Measurements from ENCODE around the gene KBTBD4.
"Not testable (repeated sequence)": the region's sequence is repeated elsewhere in the genome, so short reads cannot be mapped to it uniquely, and the experiment has no call there.

The KBTBD4 gene

DNA sequence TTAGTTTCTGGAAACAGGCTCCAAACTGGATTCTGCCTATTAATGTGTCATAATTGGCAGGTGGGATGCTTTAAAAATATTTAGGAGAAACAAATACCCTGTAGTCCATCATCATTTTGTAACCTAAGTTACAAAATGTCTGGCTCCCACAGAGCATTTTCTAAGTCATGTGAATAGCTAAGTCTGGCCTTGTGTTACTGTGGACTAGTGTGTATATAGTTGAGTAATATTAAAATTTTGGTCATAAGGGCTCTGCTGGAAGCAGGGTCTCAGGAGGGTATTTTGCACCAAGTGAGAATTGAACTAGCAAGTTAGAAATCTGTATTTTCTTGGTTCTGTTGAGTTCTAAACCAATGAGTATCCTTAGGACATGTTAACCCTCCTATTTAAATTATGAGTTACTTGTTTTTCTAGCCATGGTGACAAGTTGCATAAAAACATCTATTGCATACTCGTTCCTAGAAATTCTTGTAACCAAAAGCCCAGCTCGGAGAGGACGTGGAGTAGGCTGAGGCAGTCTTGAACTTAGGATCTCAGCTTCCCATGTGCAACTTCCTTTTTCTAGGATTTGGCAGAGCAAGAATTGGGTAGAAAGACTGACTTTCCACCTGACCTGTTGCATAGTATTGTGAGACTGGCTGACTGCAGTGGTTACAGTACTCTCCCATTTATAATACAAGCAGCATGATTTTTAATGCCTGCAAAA, 8.0 kb downstream of the KBTBD4 start:
- Histone ChIP-seq H3K4me1 (ENCODE audit: control insufficient read depth, low read depth, low read length) (no peaks in the 10 kb centered on the region), H3K27ac (ENCODE audit: low read length) (no peak overlapping the region), H3K9me3 (ENCODE audit: control insufficient read depth, low read depth, low read length) (no peaks in the 10 kb centered on the region), H3K9ac (ENCODE audit: low read length) (no peak overlapping the region), H3K27me3 (ENCODE audit: control insufficient read depth, insufficient read depth, low read length) (no peaks in the 10 kb centered on the region), H3K4me3 (ENCODE audit: low read length) (no peak overlapping the region), H3K36me3 (ENCODE audit: control insufficient read depth, low read depth, low read length) (peaks cover 45% of the 10 kb centered on the region)

DNA sequence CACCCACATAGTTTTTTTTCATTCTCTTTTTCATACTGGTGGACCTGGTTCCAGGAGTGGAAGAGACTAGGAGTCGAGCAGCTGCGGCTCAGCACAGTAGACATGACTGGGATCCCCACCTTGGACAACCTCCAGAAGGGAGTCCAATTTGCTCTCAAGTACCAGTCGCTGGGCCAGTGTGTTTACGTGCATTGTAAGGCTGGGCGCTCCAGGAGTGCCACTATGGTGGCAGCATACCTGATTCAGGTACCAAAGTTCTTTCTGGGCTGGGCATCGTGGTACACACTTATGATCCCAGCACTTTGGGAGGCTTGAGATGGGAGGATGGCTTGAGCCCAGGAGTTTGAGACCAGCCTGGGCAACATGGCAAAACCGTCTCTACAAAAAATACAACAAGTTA, 9.1 kb downstream of the KBTBD4 start:
- Histone ChIP-seq H3K4me3 (ENCODE audit: low read length) (no peak overlapping the region), H3K27me3 (ENCODE audit: control insufficient read depth, insufficient read depth, low read length) (no peaks in the 10 kb centered on the region), H3K9me3 (ENCODE audit: control insufficient read depth, low read depth, low read length) (no peaks in the 10 kb centered on the region), H3K36me3 (ENCODE audit: control insufficient read depth, low read depth, low read length) (peaks cover 45% of the 10 kb centered on the region), H3K9ac (ENCODE audit: low read length) (no peak overlapping the region), H3K4me1 (ENCODE audit: control insufficient read depth, low read depth, low read length) (no peaks in the 10 kb centered on the region), H3K27ac (ENCODE audit: low read length) (no peak overlapping the region)

DNA sequence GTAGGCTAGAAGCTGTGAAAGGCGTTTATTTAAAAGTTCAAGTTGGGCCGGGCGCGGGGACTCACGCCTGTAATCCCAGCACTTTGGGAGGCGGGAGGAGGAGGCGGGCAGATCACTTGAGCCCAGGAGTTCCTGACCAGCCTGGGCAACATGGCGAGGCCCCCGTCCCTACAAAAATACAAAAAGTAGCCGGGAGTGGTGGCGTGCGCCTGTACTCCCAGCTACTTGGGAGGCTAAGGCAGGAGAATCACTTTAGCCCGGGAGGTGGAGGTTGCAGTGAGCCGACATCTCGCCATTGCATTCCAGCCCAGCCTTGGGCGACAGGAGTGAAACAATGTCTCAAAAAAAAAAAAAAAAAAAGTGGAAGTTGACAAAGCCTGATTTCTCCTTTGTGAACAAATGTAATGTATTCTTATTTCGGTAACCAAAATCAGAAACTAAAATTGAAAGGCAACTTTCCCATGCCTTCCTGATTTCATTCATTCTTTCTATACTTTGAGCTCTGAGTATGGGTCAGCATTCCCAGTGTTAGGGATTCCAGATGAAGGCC, 12.5 kb downstream of the KBTBD4 start:
- Histone ChIP-seq H3K36me3 (ENCODE audit: control insufficient read depth, low read depth, low read length) (peaks cover 18% of the 10 kb centered on the region), H3K4me1 (ENCODE audit: control insufficient read depth, low read depth, low read length) (no peaks in the 10 kb centered on the region), H3K9me3 (ENCODE audit: control insufficient read depth, low read depth, low read length) (no peaks in the 10 kb centered on the region), H3K4me3 (ENCODE audit: low read length) (peak overlapping the region; percentile 94), H3K27me3 (ENCODE audit: control insufficient read depth, insufficient read depth, low read length) (no peaks in the 10 kb centered on the region), H3K27ac (ENCODE audit: low read length) (peak overlapping the region; percentile 67), H3K9ac (ENCODE audit: low read length) (peak overlapping the region; percentile 94)

DNA sequence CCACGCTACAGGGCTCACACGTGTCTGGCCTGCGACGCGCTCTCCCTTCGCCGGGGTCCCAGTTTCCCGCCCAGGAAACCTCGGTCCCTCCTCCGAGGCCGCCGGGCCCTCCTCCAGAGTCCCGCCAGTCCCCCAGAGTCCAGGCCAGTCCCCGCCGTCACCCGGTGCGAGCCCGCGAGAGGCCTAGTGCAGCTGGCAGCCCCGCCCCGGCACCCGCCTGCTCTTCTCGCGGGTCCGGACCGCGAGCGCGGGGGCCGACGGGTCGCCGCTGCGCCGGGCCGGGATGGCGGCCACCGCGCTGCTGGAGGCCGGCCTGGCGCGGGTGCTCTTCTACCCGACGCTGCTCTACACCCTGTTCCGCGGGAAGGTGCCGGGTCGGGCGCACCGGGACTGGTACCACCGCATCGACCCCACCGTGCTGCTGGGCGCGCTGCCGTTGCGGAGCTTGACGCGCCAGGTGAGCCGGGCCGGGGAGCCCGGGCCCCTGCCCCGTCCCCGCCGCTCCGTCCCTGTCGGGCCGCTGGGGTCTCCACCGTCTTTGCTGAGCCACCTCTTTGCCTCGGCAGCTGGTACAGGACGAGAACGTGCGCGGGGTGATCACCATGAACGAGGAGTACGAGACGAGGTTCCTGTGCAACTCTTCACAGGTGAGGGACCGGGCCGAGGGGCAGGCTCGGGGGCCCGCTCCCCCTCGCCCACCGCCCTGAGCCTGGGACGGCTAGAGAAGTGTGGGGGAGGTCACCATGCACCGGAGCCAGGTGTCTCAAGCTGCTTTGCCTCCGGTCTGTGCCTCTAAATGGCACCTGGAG, 13.2 kb downstream of the KBTBD4 start, which contains the start of gene PTPMT1:
TSS of gene PTPMT1 (plus strand) at position 260 of the 809 bp plus-strand sequence. CDS start at position 284, 24 bp downstream.
- H3K27ac ChIP-seq (ENCODE audit: low read length) = peak within 1 kb of the TSS; percentile 67
- H3K9ac ChIP-seq (ENCODE audit: low read length) = peak within 1 kb of the TSS; percentile 94

DNA sequence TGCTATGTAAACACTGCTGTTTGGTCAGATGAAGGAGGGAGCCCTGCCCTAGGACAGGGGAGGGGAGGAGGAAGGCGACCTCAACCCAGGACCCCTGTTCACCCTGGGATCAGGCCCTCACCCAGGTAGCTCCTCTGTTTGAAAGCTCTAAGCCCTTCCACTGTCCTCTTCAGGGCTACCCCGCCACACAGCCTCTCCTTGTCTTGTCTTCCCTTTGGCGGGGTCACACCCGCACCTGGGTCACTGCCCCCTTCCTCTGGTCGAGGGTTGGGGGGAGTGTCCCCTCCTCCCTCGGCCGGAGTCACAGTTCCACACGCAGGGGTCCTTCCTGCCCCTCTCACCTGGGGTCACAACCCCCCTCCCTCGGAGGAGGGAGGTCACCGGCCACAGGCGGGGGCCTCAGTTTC, 13.8 kb downstream of the KBTBD4 start:
- Histone ChIP-seq H3K27ac (ENCODE audit: low read length) (no peak overlapping the region), H3K4me1 (ENCODE audit: control insufficient read depth, low read depth, low read length) (no peaks in the 10 kb centered on the region), H3K9ac (ENCODE audit: low read length) (peak overlapping the region; percentile 66), H3K27me3 (ENCODE audit: control insufficient read depth, insufficient read depth, low read length) (no peaks in the 10 kb centered on the region), H3K4me3 (ENCODE audit: low read length) (peak overlapping the region; percentile 94), H3K36me3 (ENCODE audit: control insufficient read depth, low read depth, low read length) (peaks cover 6% of the 10 kb centered on the region), H3K9me3 (ENCODE audit: control insufficient read depth, low read depth, low read length) (no peaks in the 10 kb centered on the region)

More for the DNA sequence above, 13.2 kb downstream of the KBTBD4 start, which contains the start of gene PTPMT1:
- no peaks in the 10 kb centered on the region for H3K27me3 ChIP-seq (ENCODE audit: control insufficient read depth, insufficient read depth, low read length)
- no peaks in the 10 kb centered on the region for H3K9me3 ChIP-seq (ENCODE audit: control insufficient read depth, low read depth, low read length)
- H3K4me3 ChIP-seq (ENCODE audit: low read length) = peak within 1 kb of the TSS; percentile 94
- H3K36me3 ChIP-seq (ENCODE audit: control insufficient read depth, low read depth, low read length) = peaks cover 11% of the 10 kb centered on the region
- no peaks in the 10 kb centered on the region for H3K4me1 ChIP-seq (ENCODE audit: control insufficient read depth, low read depth, low read length)

DNA sequence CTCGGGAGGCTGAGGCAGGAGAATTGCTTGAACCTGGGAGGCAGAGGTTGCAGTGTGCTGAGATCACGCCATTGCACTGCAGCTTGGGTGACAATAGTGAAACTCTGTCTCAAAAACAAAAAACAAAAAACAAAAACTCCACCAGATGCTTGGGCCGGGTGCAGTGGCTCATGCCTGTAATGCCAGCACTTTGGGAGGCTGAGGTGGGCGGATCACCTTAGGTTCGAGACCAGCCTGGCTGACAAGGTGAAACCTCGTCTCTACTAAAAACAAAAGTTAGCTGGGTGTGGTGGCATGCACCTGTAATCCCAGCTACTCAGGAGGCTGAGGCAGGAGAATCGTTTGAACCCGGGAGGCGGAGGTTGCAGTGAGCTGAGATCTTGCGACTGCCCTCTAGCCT, 14.4 kb downstream of the KBTBD4 start:
- not testable (repeated sequence) for H3K27ac ChIP-seq (ENCODE audit: low read length); H3K36me3 ChIP-seq (ENCODE audit: control insufficient read depth, low read depth, low read length); H3K9me3 ChIP-seq (ENCODE audit: control insufficient read depth, low read depth, low read length); H3K4me1 ChIP-seq (ENCODE audit: control insufficient read depth, low read depth, low read length); H3K9ac ChIP-seq (ENCODE audit: low read length); H3K4me3 ChIP-seq (ENCODE audit: low read length); H3K27me3 ChIP-seq (ENCODE audit: control insufficient read depth, insufficient read depth, low read length)

DNA sequence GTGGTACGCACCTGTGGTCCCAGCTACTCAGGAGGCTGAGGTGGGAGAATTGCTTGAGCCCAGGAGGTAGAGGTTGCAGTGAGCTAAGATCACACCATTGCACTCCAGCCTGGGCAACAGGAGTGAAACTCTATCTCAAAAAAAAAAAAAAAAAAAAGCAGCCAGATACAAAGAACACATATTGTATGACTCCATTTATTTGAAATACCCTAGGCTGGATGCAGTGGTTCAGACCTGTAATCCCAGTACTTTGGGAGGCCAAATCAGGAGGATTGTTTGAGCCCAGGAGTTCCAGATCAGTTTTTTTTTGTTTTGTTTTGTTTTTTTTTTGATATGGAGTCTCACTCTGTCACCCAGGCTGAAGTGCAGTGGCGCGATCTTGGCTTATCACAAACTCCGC, 16.4 kb downstream of the KBTBD4 start:
- H3K9me3 ChIP-seq (ENCODE audit: control insufficient read depth, low read depth, low read length); H3K36me3 ChIP-seq (ENCODE audit: control insufficient read depth, low read depth, low read length); H3K4me3 ChIP-seq (ENCODE audit: low read length); H3K27me3 ChIP-seq (ENCODE audit: control insufficient read depth, insufficient read depth, low read length); H3K9ac ChIP-seq (ENCODE audit: low read length); H3K4me1 ChIP-seq (ENCODE audit: control insufficient read depth, low read depth, low read length); H3K27ac ChIP-seq (ENCODE audit: low read length): not testable (repeated sequence)

DNA sequence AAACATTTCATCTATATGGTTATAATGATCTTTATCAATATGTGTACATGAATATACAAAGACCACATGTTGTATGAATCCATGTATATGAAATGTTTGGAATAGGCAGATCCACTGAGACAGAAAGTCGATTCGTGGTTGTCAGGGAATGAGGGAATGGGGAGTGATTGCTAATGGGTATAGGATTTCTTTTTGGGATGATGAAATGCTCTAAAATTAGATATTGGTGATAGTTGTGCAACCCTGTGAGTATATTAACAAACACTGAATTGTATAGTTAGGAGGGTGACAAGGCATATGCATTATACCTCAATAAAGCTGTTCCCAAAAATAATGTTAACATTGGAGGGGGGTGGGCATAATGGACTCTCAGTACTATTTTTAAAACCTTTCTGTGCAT, 18.3 kb downstream of the KBTBD4 start:
- Histone ChIP-seq H3K36me3 (ENCODE audit: control insufficient read depth, low read depth, low read length) (no peaks in the 10 kb centered on the region), H3K9me3 (ENCODE audit: control insufficient read depth, low read depth, low read length) (no peaks in the 10 kb centered on the region), H3K9ac (ENCODE audit: low read length) (no peak overlapping the region), H3K4me1 (ENCODE audit: control insufficient read depth, low read depth, low read length) (no peaks in the 10 kb centered on the region), H3K27me3 (ENCODE audit: control insufficient read depth, insufficient read depth, low read length) (no peaks in the 10 kb centered on the region), H3K4me3 (ENCODE audit: low read length) (no peak overlapping the region), H3K27ac (ENCODE audit: low read length) (no peak overlapping the region)

DNA sequence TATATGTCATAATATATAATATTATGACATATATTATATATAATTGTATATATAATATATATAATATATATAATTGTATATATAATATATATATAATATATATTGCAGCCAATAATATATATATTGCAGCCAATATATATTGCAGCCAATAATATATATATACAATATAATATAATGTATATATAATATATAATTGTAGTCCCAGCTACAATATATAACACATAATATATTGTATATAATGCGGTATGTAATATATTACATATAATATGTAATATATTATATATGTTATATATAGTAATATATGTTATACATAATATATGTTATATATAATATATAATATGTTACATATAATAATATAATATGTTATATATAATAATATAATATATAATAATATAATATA, 20.1 kb downstream of the KBTBD4 start:
- no peaks in the 10 kb centered on the region for H3K27me3 ChIP-seq (ENCODE audit: control insufficient read depth, insufficient read depth, low read length)

DNA sequence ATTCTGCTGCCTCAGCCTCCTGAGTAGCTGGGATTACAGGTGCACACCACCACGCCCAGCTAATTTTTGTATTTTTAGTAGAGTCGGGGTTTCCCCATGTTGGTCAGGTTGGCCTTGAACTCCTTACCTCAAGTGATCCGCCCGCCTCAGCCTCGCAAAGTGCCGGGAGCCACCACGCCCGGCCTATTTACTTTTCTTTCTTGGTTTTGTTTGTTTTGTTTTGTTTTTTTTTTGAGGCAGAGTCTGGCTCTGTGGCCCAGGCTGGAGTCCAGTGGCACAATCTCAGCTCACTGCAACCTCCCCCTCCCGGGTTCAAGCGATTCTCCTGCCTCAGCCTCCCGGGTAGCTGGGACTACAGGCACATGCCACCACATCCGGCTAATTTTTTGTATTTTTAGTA, 21.8 kb downstream of the KBTBD4 start:
- not testable (repeated sequence) for H3K4me3 ChIP-seq (ENCODE audit: low read length); H3K4me1 ChIP-seq (ENCODE audit: control insufficient read depth, low read depth, low read length); H3K9me3 ChIP-seq (ENCODE audit: control insufficient read depth, low read depth, low read length)

More for the DNA sequence above, 20.1 kb downstream of the KBTBD4 start:
- H3K27ac ChIP-seq (ENCODE audit: low read length) = no peak overlapping the region
- H3K4me1 ChIP-seq (ENCODE audit: control insufficient read depth, low read depth, low read length) = peaks cover 6% of the 10 kb centered on the region
- H3K36me3 ChIP-seq (ENCODE audit: control insufficient read depth, low read depth, low read length) = no peaks in the 10 kb centered on the region
- no peak overlapping the region for H3K4me3 ChIP-seq (ENCODE audit: low read length)
- no peaks in the 10 kb centered on the region for H3K9me3 ChIP-seq (ENCODE audit: control insufficient read depth, low read depth, low read length)
- no peak overlapping the region for H3K9ac ChIP-seq (ENCODE audit: low read length)

DNA sequence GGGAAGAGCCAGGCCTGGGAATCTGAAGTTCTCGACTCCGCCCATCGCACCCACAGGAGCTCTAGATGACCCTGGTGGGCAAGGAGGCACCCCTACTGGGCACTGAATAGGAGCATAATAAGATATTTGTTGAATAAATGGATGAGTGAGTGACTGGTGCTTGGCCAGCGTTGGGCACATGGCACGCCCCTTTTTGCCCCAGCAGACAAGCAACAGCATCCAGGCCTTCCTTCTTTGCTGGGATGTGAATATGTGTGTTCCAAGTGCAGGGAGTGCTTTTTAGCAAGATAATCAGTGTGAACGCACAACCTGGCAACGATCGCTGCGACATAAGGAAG, 25.4 kb downstream of the KBTBD4 start:
- Histone ChIP-seq H3K36me3 (ENCODE audit: control insufficient read depth, low read depth, low read length) (peaks cover 4% of the 10 kb centered on the region), H3K27me3 (ENCODE audit: control insufficient read depth, insufficient read depth, low read length) (no peaks in the 10 kb centered on the region), H3K27ac (ENCODE audit: low read length) (peak overlapping the region; percentile 36), H3K4me3 (ENCODE audit: low read length) (peak overlapping the region; percentile 73), H3K9me3 (ENCODE audit: control insufficient read depth, low read depth, low read length) (no peaks in the 10 kb centered on the region), H3K4me1 (ENCODE audit: control insufficient read depth, low read depth, low read length) (peaks cover 15% of the 10 kb centered on the region), H3K9ac (ENCODE audit: low read length) (peak overlapping the region; percentile 55)

More for the DNA sequence above, 21.8 kb downstream of the KBTBD4 start:
- not testable (repeated sequence) for H3K9ac ChIP-seq (ENCODE audit: low read length); H3K27me3 ChIP-seq (ENCODE audit: control insufficient read depth, insufficient read depth, low read length); H3K36me3 ChIP-seq (ENCODE audit: control insufficient read depth, low read depth, low read length); H3K27ac ChIP-seq (ENCODE audit: low read length)
